A673 (cell line): ENCODE results near the gene ALDH1B1.

ENCODE experiments used
- CTCF ChIP-seq: fragments of 300-800, 200-600 bp; sonication (generic); conservative IDR thresholded peaks from 2 replicates; pipeline ENCODE4 v1.5.1; 2017; ENCODE audit warnings: low read depth, mild to moderate bottlenecking, antibody characterized with exemption, low read length, moderate library complexity, mixed read lengths
- EZH2 ChIP-seq: fragments of 200-600 bp; sonication (generic); IDR thresholded peaks from 2 replicates; pipeline ENCODE4 v1.6.1; 2017; ENCODE audit warnings: borderline replicate concordance, low read depth, mild to moderate bottlenecking, mixed read lengths, antibody characterized with exemption, low read length; ENCODE audit not compliant: poor library complexity, severe bottlenecking

GRCh38 chr9:38443597-38443996, 51.1 kb downstream of the ALDH1B1 start:
- TF ChIP-seq CTCF (no peak), EZH2 (no peak)
